Mesodermal cell (in vitro differentiated cells): ENCODE results near the gene NEK3.
A peak's percentile ranks its signal among the peaks of the same experiment; 100 is the strongest.
"Not testable (repeated sequence)": the region's sequence is repeated elsewhere in the genome, so short reads cannot be mapped to it uniquely, and the experiment has no call there.

Source experiments
- H3K27ac ChIP-seq: 2 replicates; pipeline ENCODE4 v1.7.0; 2013; ENCODE audit warnings: mild to moderate bottlenecking, low read depth, low read length, moderate library complexity; ENCODE audit not compliant: severe bottlenecking
- H3K36me3 ChIP-seq: 2 replicates; pipeline ENCODE4 v1.7.1; 2013; ENCODE audit warnings: mild to moderate bottlenecking, low read length, moderate library complexity; ENCODE audit not compliant: control insufficient read depth, insufficient read depth
- H3K4me1 ChIP-seq: one replicate; pipeline ENCODE4 v1.7.1; 2013; ENCODE audit warnings: mild to moderate bottlenecking, low read length; ENCODE audit not compliant: insufficient read depth, control insufficient read depth, poor library complexity, severe bottlenecking
- H3K4me3 ChIP-seq: 2 replicates; pipeline ENCODE4 v1.7.0; 2013; ENCODE audit warnings: low read length, control low read depth, mild to moderate bottlenecking; ENCODE audit not compliant: insufficient read depth, poor library complexity, severe bottlenecking; ENCODE audit errors: extremely low read depth
- H3K9me3 ChIP-seq: 2 replicates; pipeline ENCODE4 v1.7.1; 2013; ENCODE audit warnings: mild to moderate bottlenecking, low read length, moderate library complexity; ENCODE audit not compliant: control insufficient read depth
- WGBS, 2 experiments: methylation state at CpG; one replicate each; pipeline ENCODE4 v1.1.5; 2013; ENCODE audit warnings: missing lambda C conversion rate in 2 of 2; ENCODE audit not compliant: insufficient coverage in 2 of 2; 5-methylcytosine and 5-hydroxymethylcytosine counted together

NEK3 gene

GRCh38 chr13:52169839-52170238, 10.4 kb upstream of the NEK3 start:
- Histone ChIP-seq H3K4me1 (no peaks in the 10 kb centered on the region), H3K36me3 (peaks cover 50% of the 10 kb centered on the region), H3K27ac (no peak overlapping the region), H3K9me3 (no peaks in the 10 kb centered on the region), H3K4me3 (no peak overlapping the region)
- WGBS, 2 experiments = 97% methylated on average over 3 to 5 of the region's 5 CpGs

DNA sequence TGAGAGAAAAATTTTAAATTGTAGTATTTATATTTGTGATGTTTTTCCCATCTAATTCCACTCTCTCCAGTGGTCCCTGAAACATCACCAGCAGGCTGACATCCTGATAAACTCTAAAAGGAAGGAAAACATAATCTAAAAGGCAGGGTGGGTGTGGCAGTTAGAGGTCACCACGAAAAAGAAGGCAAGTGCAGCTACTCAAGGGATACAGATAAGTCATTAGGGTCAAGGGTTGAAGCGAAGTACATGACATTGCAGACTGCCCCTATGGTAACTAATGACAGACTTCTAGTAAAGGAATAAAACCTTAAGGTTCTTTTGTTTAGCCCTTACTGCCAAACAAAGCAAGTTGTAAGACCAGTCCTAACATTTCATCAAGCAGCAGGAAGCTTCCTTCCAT, 6.0 kb upstream of the NEK3 start:
- H3K9me3 ChIP-seq = no peaks in the 10 kb centered on the region
- H3K4me3 ChIP-seq = no peak overlapping the region
- H3K36me3 ChIP-seq = peaks cover 28% of the 10 kb centered on the region
- H3K27ac ChIP-seq = no peak overlapping the region
- peaks cover 20% of the 10 kb centered on the region for H3K4me1 ChIP-seq
- 79 to 91% methylated on average over 2 of the region's 2 CpGs for WGBS, 2 experiments

- no peak overlapping the region for H3K4me3 ChIP-seq
- H3K9me3 ChIP-seq = no peaks in the 10 kb centered on the region
- H3K36me3 ChIP-seq = peaks cover 23% of the 10 kb centered on the region
- H3K27ac ChIP-seq = no peak overlapping the region
- H3K4me1 ChIP-seq = peaks cover 20% of the 10 kb centered on the region
Observed at GRCh38 chr13:52164989-52165388, 5.6 kb upstream of the NEK3 start.

DNA sequence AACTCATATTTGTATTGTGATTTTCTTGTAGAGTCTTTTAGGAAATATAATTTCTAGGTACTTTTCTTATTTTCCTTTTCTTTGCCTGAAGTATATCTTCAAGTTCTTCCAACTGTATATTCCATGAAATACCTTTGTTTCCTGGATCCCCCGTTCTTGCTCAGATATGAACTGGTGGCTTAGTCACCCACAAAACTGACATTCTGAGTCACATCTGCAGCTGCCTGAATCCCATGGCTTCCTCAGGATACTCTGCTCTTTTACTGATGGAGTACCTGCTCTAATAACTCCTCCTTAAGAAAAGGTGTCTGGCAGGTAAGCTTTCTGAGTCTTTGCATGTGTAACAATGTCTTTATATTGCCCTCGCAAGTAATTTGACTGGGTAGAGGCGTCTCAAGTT, 4.5 kb upstream of the NEK3 start:
- H3K4me3 ChIP-seq, H3K27ac ChIP-seq, H3K9me3 ChIP-seq: not testable (repeated sequence)
- WGBS, 2 experiments = 92 to 100% methylated on average over 1 of the region's 3 CpGs
- Histone ChIP-seq H3K4me1 (peaks cover 24% of the 10 kb centered on the region), H3K36me3 (peaks cover 16% of the 10 kb centered on the region)

DNA sequence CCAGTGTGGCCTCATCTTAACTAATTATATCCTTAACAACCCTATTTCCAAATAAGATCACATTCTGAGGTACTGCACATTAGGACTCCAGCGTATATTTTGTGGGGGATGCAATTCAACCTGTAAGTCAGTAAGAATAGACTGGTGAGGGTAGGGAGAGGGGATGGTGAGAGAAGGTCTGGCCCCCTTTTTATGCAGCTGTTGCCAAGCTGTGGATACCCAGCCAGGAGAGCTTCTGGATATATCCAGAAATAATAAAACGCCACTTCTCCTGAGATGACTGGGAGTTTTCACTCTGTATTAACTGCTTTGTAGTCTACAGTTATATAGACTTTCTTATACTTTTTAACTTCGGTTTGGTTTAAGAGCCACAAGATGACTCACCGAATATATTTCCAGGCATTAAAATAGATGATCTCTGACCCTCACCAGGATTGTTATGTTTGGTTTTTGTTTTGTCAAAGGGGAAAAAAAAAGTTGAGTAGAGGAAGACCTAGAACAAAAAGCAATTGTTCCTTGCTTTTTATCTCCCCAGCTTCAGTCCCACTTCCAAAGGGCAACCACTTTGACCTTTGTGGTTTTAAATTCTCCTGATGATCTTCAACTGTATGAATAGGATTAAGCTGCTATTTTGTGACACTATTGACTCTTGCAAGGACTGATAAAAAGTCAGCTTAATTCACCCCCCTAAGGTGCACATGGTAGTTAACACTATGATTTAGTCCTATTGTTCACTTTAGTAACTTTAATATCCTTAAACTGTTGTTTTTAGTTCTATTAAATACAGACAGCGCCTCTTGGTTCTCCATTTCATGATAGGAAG, 3.1 kb upstream of the NEK3 start:
- peak overlapping the region; percentile 76 for H3K27ac ChIP-seq
- H3K36me3 ChIP-seq = peaks cover 8% of the 10 kb centered on the region
- 75% methylated on average over 2 of the region's 5 CpGs; no CpG with 5 or more reads in 1 of the 2 experiments for WGBS, 2 experiments
- H3K4me3 ChIP-seq = no peak overlapping the region
- H3K4me1 ChIP-seq = peaks cover 24% of the 10 kb centered on the region
- H3K9me3 ChIP-seq = no peaks in the 10 kb centered on the region

DNA sequence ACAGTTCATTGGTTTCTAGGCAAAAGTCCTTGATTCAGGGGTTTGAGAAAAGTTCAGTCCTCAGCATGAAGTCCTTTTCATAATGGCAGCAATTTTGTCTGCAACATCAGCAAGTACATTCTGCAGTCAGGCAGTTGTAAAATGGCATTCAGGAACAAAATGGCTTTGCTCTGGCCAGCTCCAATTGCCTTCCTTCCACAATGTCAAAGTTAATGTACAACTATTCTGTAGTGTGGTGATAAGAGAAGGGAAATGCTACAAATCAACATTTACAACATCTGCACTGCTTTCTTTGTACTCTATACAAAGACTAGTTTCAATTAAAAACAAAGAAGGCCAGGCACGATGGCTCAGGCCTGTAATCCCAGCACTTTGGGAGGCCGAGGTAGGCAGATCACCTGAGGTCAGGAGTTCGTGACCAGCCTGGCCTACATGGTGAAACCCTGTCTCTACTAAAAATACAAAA, 1.8 kb upstream of the NEK3 start:
- H3K9me3 ChIP-seq = no peaks in the 10 kb centered on the region
- peaks cover 4% of the 10 kb centered on the region for H3K36me3 ChIP-seq
- peaks cover 24% of the 10 kb centered on the region for H3K4me1 ChIP-seq
- no peak overlapping the region for H3K27ac ChIP-seq
- WGBS, 2 experiments = 73 to 92% methylated on average over 2 to 3 of the region's 3 CpGs
- no peak overlapping the region for H3K4me3 ChIP-seq

GRCh38 chr13:52160506-52160905, 1.1 kb upstream of the NEK3 start:
- Histone ChIP-seq H3K36me3 (peaks cover 3% of the 10 kb centered on the region), H3K27ac (no peak overlapping the region), H3K4me3 (no peak overlapping the region), H3K9me3 (no peaks in the 10 kb centered on the region), H3K4me1 (peaks cover 24% of the 10 kb centered on the region)
- 89 to 94% methylated on average over 4 of the region's 6 CpGs for WGBS, 2 experiments

DNA sequence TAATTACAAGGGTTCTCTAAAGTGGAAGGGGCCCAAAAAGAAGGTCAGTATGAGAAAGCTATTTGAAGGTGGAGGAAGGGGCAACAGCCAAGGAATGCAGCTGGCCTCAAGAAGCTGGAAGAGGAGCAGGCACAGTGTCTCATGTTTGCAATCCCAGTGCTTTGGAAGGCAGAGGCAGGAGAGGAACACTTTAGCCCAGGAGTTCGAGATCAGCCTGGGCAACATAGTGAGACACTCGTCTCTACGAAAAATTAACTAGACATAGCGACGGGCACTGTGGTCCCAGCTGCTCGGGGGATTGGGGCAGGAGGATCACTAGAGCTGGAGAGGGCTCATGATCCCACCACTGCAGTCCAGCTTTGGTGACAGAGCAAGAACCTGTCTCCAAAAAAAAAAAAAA, 656 bp upstream of the NEK3 start:
- Histone ChIP-seq H3K27ac (no peak overlapping the region), H3K4me3 (no peak overlapping the region), H3K9me3 (no peaks in the 10 kb centered on the region), H3K4me1 (peaks cover 24% of the 10 kb centered on the region), H3K36me3 (peaks cover 6% of the 10 kb centered on the region)
- WGBS, 2 experiments = 93 to 97% methylated on average over 6 of the region's 6 CpGs

- H3K4me3 ChIP-seq = peak overlapping the region; percentile 73
- H3K4me1 ChIP-seq = peaks cover 24% of the 10 kb centered on the region
- peaks cover 6% of the 10 kb centered on the region for H3K36me3 ChIP-seq
- H3K9me3 ChIP-seq = no peaks in the 10 kb centered on the region
- WGBS, 2 experiments = 9 to 21% methylated on average over 8 to 15 of the region's 17 CpGs
- peak overlapping the region; percentile 45 for H3K27ac ChIP-seq
Observed at GRCh38 chr13:52158629-52159158, 703 bp downstream of the NEK3 start.

- H3K27ac ChIP-seq = peak overlapping the region; percentile 31
- no CpG with 5 or more reads among the region's 1 CpG for WGBS, 2 experiments
- H3K9me3 ChIP-seq = no peaks in the 10 kb centered on the region
- peaks cover 8% of the 10 kb centered on the region for H3K36me3 ChIP-seq
- no peak overlapping the region for H3K4me3 ChIP-seq
- peaks cover 13% of the 10 kb centered on the region for H3K4me1 ChIP-seq
Observed at GRCh38 chr13:52156724-52157261, 2.6 kb downstream of the NEK3 start.

- Histone ChIP-seq H3K4me3 (no peak overlapping the region), H3K36me3 (peaks cover 14% of the 10 kb centered on the region), H3K27ac (no peak overlapping the region), H3K4me1 (peaks cover 4% of the 10 kb centered on the region), H3K9me3 (no peaks in the 10 kb centered on the region)
- no CpG with 5 or more reads among the region's 1 CpG for WGBS, 2 experiments
Observed at GRCh38 chr13:52155177-52155576, 4.2 kb downstream of the NEK3 start.
